HepG2 (cell line): ENCODE results near the gene PARP3. TPM values are rescaled to one million over a fixed set of nuclear protein-coding genes. Genes with fewer than 3 reads are reported as not detected.

Experiments used
- ADNP ChIP-seq: sonication (generic); formaldehyde crosslinking; IDR thresholded peaks from 2 replicates; pipeline ENCODE4 v1.4.0; 2020; ENCODE audit warnings: missing genetic modification reagents
- AKAP8 ChIP-seq: sonication (generic); formaldehyde crosslinking; IDR thresholded peaks from 2 replicates; pipeline ENCODE4 v1.5.1; 2020; ENCODE audit warnings: mild to moderate bottlenecking, missing genetic modification reagents
- CENPT ChIP-seq: sonication (generic); formaldehyde crosslinking; IDR thresholded peaks from 2 replicates; pipeline ENCODE4 v1.8.0; 2022; ENCODE audit warnings: low read depth, mild to moderate bottlenecking, moderate library complexity, missing genetic modification reagents
- ESRRA ChIP-seq: sonication (generic); formaldehyde crosslinking; IDR thresholded peaks from 2 replicates; pipeline ENCODE4 v1.5.1; 2020; ENCODE audit warnings: mild to moderate bottlenecking, low read depth, missing genetic modification reagents
- FOXK2 ChIP-seq: fragments of 450-650 bp; IDR thresholded peaks from 2 replicates; pipeline ENCODE4 v1.6.1; 2016
- HDAC2 ChIP-seq: sonication (generic); formaldehyde crosslinking; IDR thresholded peaks from 2 replicates; pipeline ENCODE4 v1.4.0; 2020; ENCODE audit warnings: missing genetic modification reagents
- HMGA1 ChIP-seq: sonication (generic); formaldehyde crosslinking; conservative IDR thresholded peaks from 2 replicates; pipeline ENCODE4 v1.4.0; 2020; ENCODE audit warnings: missing genetic modification reagents
- HNRNPK ChIP-seq: fragments of 200-400 bp; formaldehyde crosslinking; IDR thresholded peaks from 2 replicates; pipeline ENCODE4 v1.6.1; 2018; ENCODE audit warnings: low read length, low read depth, moderate library complexity, mild to moderate bottlenecking; ENCODE audit not compliant: poor library complexity, severe bottlenecking
- IKZF1 ChIP-seq: fragments of 450-650 bp; IDR thresholded peaks from 2 replicates; pipeline ENCODE4 v1.7.1; 2016
- KMT2B ChIP-seq: IDR thresholded peaks from 2 replicates; pipeline ENCODE4 v1.6.1; 2016; ENCODE audit warnings: missing genetic modification reagents, missing compliant biosample characterization
- MED13 ChIP-seq: sonication (generic); formaldehyde crosslinking; IDR thresholded peaks from 2 replicates; pipeline ENCODE4 v1.5.0; 2020; ENCODE audit warnings: missing genetic modification reagents
- PCBP2 ChIP-seq: fragments of 200-400 bp; formaldehyde crosslinking; optimal IDR thresholded peaks from 2 replicates; pipeline ENCODE3; 2018; ENCODE audit warnings: low read length, low read depth; ENCODE audit not compliant: poor library complexity, severe bottlenecking
- RNF2 ChIP-seq: fragments of 450-650 bp; conservative IDR thresholded peaks from 2 replicates; pipeline ENCODE4 v1.6.1; 2016; ENCODE audit warnings: low read depth
- SCMH1 ChIP-seq: sonication (generic); formaldehyde crosslinking; IDR thresholded peaks from 2 replicates; pipeline ENCODE4 v1.9.0; 2021; ENCODE audit warnings: missing genetic modification reagents, mild to moderate bottlenecking, borderline replicate concordance
- SMC3 ChIP-seq: IDR thresholded peaks from 2 replicates; pipeline ENCODE4 v1.6.1; 2011; ENCODE audit warnings: low read length, improper control_type of control experiment
- WIZ ChIP-seq: sonication (generic); formaldehyde crosslinking; IDR thresholded peaks from 2 replicates; pipeline ENCODE4 v1.5.1; 2020; ENCODE audit warnings: mild to moderate bottlenecking, missing genetic modification reagents
- ZEB1 ChIP-seq: IDR thresholded peaks from 2 replicates; pipeline ENCODE4 v1.6.1; 2012; ENCODE audit warnings: mild to moderate bottlenecking, low read depth, inconsistent platforms; ENCODE audit not compliant: insufficient replicate concordance
- ZNF24 ChIP-seq: fragments of 450-650 bp; IDR thresholded peaks from 2 replicates; pipeline ENCODE4 v1.6.1; 2017; ENCODE audit warnings: antibody characterized with exemption, mild to moderate bottlenecking
- ZNF326 ChIP-seq: sonication (generic); formaldehyde crosslinking; IDR thresholded peaks from 2 replicates; pipeline ENCODE4 v1.4.0; 2020; ENCODE audit warnings: missing genetic modification reagents, borderline replicate concordance
- ZNF747 ChIP-seq: sonication (generic); formaldehyde crosslinking; IDR thresholded peaks from 2 replicates; pipeline ENCODE4 v1.8.1; 2023; ENCODE audit warnings: missing genetic modification reagents, mild to moderate bottlenecking, borderline replicate concordance
- ZNF781 ChIP-seq: sonication (generic); formaldehyde crosslinking; IDR thresholded peaks from 2 replicates; pipeline ENCODE4 v1.5.1; 2020; ENCODE audit warnings: borderline replicate concordance, mild to moderate bottlenecking, missing genetic modification reagents; ENCODE audit errors: not compliant biosample characterization
- ZSCAN30 ChIP-seq: sonication (generic); formaldehyde crosslinking; IDR thresholded peaks from 2 replicates; pipeline ENCODE4 v1.5.0; 2020; ENCODE audit warnings: mild to moderate bottlenecking, missing genetic modification reagents
- polyA plus RNA-seq, 8 experiments: library from polyadenylated mRNA; depleted of rRNA in 3 of 8; stranded (reverse) in 7 of 8; unstranded in 1 of 8; fragments of >200 nt; fragmentation: Illumina TruSeq in 4 of 8; extraction: Trizol in 4 of 8; gene quantifications; 2 replicates each; pipeline versions ENCODE4 v1.2.1 to v1.2.3, GENCODE V29; 2011 to 2016; ENCODE audit warnings: low read depth in 4 of 8, missing spikeins in 1 of 8, mixed read lengths in 1 of 8; ENCODE audit not compliant: insufficient read depth in 1 of 8
- total RNA-seq, 5 experiments: library from RNA; depleted of rRNA; stranded (reverse); fragments of >200 nt; fragmentation: Illumina TruSeq; extraction: Trizol; gene quantifications; 2 replicates each; pipeline ENCODE4 v1.2.3, GENCODE V29; 2016; ENCODE audit warnings: low read depth in 1 of 5
- TF ChIP-seq, protein P1 (sequence below): IDR thresholded peaks from 2 replicates; pipeline ENCODE4 v1.6.1; 2016; ENCODE audit warnings: missing genetic modification reagents, missing compliant biosample characterization
- TF ChIP-seq, protein P2 (sequence below): sonication (generic); formaldehyde crosslinking; IDR thresholded peaks from 2 replicates; pipeline ENCODE4 v1.4.0; 2020; ENCODE audit warnings: missing genetic modification reagents
- TF ChIP-seq, protein P3 (sequence below): sonication (generic); formaldehyde crosslinking; IDR thresholded peaks from 2 replicates; pipeline ENCODE4 v1.4.0; 2020; ENCODE audit warnings: missing genetic modification reagents

Gene PARP3
- total and polyA plus RNA-seq, 2 of the 13 experiments (the other 11 are each of a cell fraction or from before 2014, with no cell fraction given): 11.2 to 21.5 TPM

DNA sequence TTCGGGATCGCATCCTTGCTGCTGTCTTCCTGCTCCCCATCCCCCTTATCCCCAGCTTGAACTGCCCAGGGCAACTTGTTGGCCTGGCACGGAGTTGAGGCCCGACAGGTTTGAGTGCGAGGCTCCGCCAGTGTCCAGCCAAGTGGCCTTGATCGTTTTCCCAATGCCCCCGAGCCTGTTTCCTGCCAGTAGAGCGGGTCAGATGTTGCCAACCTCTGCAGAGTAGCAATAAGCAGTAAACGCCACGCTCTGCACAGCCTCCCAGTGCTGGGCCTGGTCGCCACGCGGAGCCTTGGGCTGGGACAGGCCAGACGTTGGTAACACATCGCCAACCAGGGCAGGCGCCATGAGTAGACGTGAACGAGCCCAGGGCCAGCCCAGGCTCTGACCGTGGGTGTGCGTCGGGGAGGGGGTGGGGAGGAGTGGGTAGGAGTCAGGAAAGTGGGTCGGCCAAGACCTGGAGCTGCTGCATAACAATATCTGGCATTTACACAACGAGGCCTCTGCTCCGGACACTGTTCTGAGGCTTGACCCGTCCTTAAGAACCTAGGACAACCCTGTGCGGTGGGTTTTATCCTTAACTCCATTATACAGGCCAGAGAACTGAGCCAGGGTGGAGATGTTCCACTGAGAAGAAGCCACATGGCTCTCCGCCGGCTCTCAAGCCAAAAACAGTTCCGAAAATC is 32.3 kb downstream of the PARP3 start (continued):
- no peak for TF ChIP-seq FOXK2
- no peak for TF ChIP-seq HMGA1
- TF ChIP-seq ZEB1: no peak
- no peak for TF ChIP-seq AKAP8 (CRISPR knock-in tag)
- no peak for TF ChIP-seq KMT2B
- TF ChIP-seq, protein P1, sequence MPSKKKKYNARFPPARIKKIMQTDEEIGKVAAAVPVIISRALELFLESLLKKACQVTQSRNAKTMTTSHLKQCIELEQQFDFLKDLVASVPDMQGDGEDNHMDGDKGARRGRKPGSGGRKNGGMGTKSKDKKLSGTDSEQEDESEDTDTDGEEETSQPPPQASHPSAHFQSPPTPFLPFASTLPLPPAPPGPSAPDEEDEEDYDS (CRISPR knock-in tag): no peak
- TF ChIP-seq ZNF24: no peak
- no peak for TF ChIP-seq ZNF326 (CRISPR knock-in tag)
- TF ChIP-seq PCBP2: no peak
- TF ChIP-seq ESRRA (CRISPR knock-in tag): no peak
- TF ChIP-seq, protein P2, sequence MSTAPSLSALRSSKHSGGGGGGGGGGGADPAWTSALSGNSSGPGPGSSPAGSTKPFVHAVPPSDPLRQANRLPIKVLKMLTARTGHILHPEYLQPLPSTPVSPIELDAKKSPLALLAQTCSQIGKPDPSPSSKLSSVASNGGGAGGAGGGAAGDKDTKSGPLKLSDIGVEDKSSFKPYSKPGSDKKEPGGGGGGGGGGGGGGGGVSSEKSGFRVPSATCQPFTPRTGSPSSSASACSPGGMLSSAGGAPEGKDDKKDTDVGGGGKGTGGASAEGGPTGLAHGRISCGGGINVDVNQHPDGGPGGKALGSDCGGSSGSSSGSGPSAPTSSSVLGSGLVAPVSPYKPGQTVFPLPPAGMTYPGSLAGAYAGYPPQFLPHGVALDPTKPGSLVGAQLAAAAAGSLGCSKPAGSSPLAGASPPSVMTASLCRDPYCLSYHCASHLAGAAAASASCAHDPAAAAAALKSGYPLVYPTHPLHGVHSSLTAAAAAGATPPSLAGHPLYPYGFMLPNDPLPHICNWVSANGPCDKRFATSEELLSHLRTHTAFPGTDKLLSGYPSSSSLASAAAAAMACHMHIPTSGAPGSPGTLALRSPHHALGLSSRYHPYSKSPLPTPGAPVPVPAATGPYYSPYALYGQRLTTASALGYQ (CRISPR knock-in tag): no peak
- no peak for TF ChIP-seq HDAC2
- TF ChIP-seq ZSCAN30 (CRISPR knock-in tag): no peak
- no peak for TF ChIP-seq SCMH1 (CRISPR knock-in tag)
- TF ChIP-seq MED13 (CRISPR knock-in tag): no peak
- TF ChIP-seq SMC3: no peak
- TF ChIP-seq HNRNPK: peak; percentile 30
- no peak; the same call in 1 of the 2 replicates for TF ChIP-seq CENPT (CRISPR knock-in tag)
- TF ChIP-seq ZNF747 (CRISPR knock-in tag): no peak
- no peak for TF ChIP-seq IKZF1
- no peak for TF ChIP-seq ZNF781
- 0 out of 2 replicates have a peak, but pooled peaks have one; percentile 26 for TF ChIP-seq WIZ (CRISPR knock-in tag)
- TF ChIP-seq RNF2: no peak
- TF ChIP-seq ADNP: no peak
- TF ChIP-seq, protein P3, sequence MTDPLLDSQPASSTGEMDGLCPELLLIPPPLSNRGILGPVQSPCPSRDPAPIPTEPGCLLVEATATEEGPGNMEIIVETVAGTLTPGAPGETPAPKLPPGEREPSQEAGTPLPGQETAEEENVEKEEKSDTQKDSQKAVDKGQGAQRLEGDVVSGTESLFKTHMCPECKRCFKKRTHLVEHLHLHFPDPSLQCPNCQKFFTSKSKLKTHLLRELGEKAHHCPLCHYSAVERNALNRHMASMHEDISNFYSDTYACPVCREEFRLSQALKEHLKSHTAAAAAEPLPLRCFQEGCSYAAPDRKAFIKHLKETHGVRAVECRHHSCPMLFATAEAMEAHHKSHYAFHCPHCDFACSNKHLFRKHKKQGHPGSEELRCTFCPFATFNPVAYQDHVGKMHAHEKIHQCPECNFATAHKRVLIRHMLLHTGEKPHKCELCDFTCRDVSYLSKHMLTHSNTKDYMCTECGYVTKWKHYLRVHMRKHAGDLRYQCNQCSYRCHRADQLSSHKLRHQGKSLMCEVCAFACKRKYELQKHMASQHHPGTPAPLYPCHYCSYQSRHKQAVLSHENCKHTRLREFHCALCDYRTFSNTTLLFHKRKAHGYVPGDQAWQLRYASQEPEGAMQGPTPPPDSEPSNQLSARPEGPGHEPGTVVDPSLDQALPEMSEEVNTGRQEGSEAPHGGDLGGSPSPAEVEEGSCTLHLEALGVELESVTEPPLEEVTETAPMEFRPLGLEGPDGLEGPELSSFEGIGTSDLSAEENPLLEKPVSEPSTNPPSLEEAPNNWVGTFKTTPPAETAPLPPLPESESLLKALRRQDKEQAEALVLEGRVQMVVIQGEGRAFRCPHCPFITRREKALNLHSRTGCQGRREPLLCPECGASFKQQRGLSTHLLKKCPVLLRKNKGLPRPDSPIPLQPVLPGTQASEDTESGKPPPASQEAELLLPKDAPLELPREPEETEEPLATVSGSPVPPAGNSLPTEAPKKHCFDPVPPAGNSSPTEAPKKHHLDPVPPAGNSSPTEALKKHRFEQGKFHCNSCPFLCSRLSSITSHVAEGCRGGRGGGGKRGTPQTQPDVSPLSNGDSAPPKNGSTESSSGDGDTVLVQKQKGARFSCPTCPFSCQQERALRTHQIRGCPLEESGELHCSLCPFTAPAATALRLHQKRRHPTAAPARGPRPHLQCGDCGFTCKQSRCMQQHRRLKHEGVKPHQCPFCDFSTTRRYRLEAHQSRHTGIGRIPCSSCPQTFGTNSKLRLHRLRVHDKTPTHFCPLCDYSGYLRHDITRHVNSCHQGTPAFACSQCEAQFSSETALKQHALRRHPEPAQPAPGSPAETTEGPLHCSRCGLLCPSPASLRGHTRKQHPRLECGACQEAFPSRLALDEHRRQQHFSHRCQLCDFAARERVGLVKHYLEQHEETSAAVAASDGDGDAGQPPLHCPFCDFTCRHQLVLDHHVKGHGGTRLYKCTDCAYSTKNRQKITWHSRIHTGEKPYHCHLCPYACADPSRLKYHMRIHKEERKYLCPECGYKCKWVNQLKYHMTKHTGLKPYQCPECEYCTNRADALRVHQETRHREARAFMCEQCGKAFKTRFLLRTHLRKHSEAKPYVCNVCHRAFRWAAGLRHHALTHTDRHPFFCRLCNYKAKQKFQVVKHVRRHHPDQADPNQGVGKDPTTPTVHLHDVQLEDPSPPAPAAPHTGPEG (CRISPR knock-in tag): no peak
